K562 (cell line): Measurements from ENCODE around the gene PMPCA. TPM values are rescaled to one million over a fixed set of nuclear protein-coding genes. Genes with fewer than 3 reads are reported as not detected.

ENCODE experiments used
- BRCA1 ChIP-seq, 2 experiments: fragments of 450-650 bp in 1 of 2; sonication (generic) in 1 of 2; formaldehyde crosslinking in 1 of 2; IDR thresholded peaks; 2 replicates each; pipeline versions ENCODE4 v1.5.0 to v1.6.1; 2017 to 2020; ENCODE audit warnings: mild to moderate bottlenecking in 1 of 2, missing genetic modification reagents in 1 of 2
- GABPB2 ChIP-seq: fragments of 250-450 bp; sonication (Bioruptor Pico); conservative IDR thresholded peaks from 2 replicates; pipeline ENCODE4 v1.5.1; 2021; ENCODE audit warnings: mild to moderate bottlenecking
- HNRNPUL1 ChIP-seq: fragments of 200-400 bp; formaldehyde crosslinking; IDR thresholded peaks from 2 replicates; pipeline ENCODE4 v1.6.1; 2017; ENCODE audit warnings: low read length
- MBD1 ChIP-seq: fragments of 250-450 bp; sonication (Bioruptor Pico); IDR thresholded peaks from 2 replicates; pipeline ENCODE4 v1.8.0; 2022; ENCODE audit warnings: inconsistent platforms
- MEIS2 ChIP-seq: fragments of 450-650 bp; IDR thresholded peaks from 2 replicates; pipeline ENCODE4 v1.6.1; 2014; ENCODE audit warnings: mild to moderate bottlenecking; ENCODE audit not compliant: partially characterized antibody
- MITF ChIP-seq: IDR thresholded peaks from 2 replicates; pipeline ENCODE4 v1.6.1; 2014; ENCODE audit warnings: antibody characterized with exemption
- TAF7 ChIP-seq: fragments of 450-650 bp; IDR thresholded peaks from 2 replicates; pipeline ENCODE4 v1.6.1; 2016; ENCODE audit warnings: missing genetic modification characterization, missing compliant biosample characterization
- TFAM ChIP-seq: fragments of 250-450 bp; sonication (Bioruptor Pico); conservative IDR thresholded peaks from 2 replicates; pipeline ENCODE4 v1.5.0; 2021; ENCODE audit warnings: mild to moderate bottlenecking, moderate library complexity
- ZBED1 ChIP-seq: IDR thresholded peaks from 2 replicates; pipeline ENCODE4 v1.6.1; 2014
- ZNF280A ChIP-seq: fragments of 450-650 bp; IDR thresholded peaks from 2 replicates; pipeline ENCODE4 v1.6.1; 2018; ENCODE audit warnings: mild to moderate bottlenecking, low read depth; ENCODE audit not compliant: partially characterized antibody
- ZNF408 ChIP-seq: fragments of 250-450 bp; sonication (Bioruptor Pico); IDR thresholded peaks from 2 replicates; pipeline ENCODE4 v1.4.0; 2020; ENCODE audit warnings: low read depth, mild to moderate bottlenecking, moderate library complexity
- polyA plus RNA-seq, 8 experiments: library from polyadenylated mRNA; depleted of rRNA in 4 of 8; stranded (reverse) in 5 of 8; unstranded in 3 of 8; fragments of >200 nt; fragmentation: Nextera tagmentation in 2 of 8; fragmentation: Illumina TruSeq in 1 of 8; extraction: Ambion mirVana in 2 of 8; extraction: Trizol in 1 of 8; gene quantifications; 2 replicates each; pipeline versions ENCODE4 v1.2.1 to v1.2.3, GENCODE V29; 2011 to 2014; ENCODE audit warnings: inconsistent platforms in 1 of 8, missing spikeins in 1 of 8
- total RNA-seq, 7 experiments: library from RNA; depleted of rRNA in 6 of 7; stranded (reverse); fragments of >200 nt in 6 of 7; fragmentation: Illumina TruSeq in 2 of 7; extraction: Trizol in 2 of 7; gene quantifications; 2 replicates each; pipeline versions ENCODE4 v1.2.1 to v1.2.3, GENCODE V29; 2011 to 2021; ENCODE audit warnings: low replicate concordance in 1 of 7

Gene PMPCA
- total and polyA plus RNA-seq, 9 of the 15 experiments (the other 6 are each of a cell fraction or from before 2014, with no cell fraction given): 23.9 to 143 (median 86.6) TPM

GRCh38 chr9:136379891-136380290 lies 30.6 kb upstream of the PMPCA start (continued):
- no peak for TF ChIP-seq BRCA1 (IDR thresholded peaks at IDR 0.05)
- no peak for TF ChIP-seq BRCA1 (CRISPR knock-in tag; IDR thresholded peaks at IDR 0.05)
- TF ChIP-seq MITF: no peak
- no peak for TF ChIP-seq ZBED1
- TF ChIP-seq MBD1 (CRISPR knock-in tag): no peak
- TF ChIP-seq HNRNPUL1: no peak
- no peak for TF ChIP-seq TFAM (CRISPR knock-in tag)
- no peak for TF ChIP-seq ZNF408 (CRISPR knock-in tag)
- TF ChIP-seq GABPB2 (CRISPR knock-in tag): no peak
- TF ChIP-seq ZNF280A: no peak
- TF ChIP-seq TAF7 (tag): no peak
- TF ChIP-seq MEIS2: no peak
